PC-3 (cell line): ENCODE data around the gene PAX5. TPM values are rescaled to one million over a fixed set of nuclear protein-coding genes. Genes with fewer than 3 reads are reported as not detected.

Experiments used
- ATAC-seq: fragments of 200-7000 bp; cut with Tn5 transposase; 2 replicates; pipeline ENCODE4 v1.9.1; 2020; ENCODE audit warnings: mild to moderate bottlenecking, moderate library complexity
- BruUV-seq: library from RNA; stranded (reverse); fragments of 400-500 nt; replicated peaks from 2 replicates; lab custom pipeline; 2021; lab: Mats Ljungman, UMichigan
- CTCF ChIA-PET: fragments of 300-600 bp; sonication (Branson Sonifier 250); formaldehyde crosslinking; loops from one replicate; lab custom pipeline; 2022; ENCODE audit warnings: antibody characterized with exemption; lab: Charles Lee
- POLR2A ChIA-PET: fragments of 300-600 bp; sonication (Branson Sonifier 250); formaldehyde crosslinking; loops from one replicate; lab custom pipeline; 2022; ENCODE audit warnings: antibody characterized with exemption; ENCODE audit not compliant: unreplicated experiment; lab: Charles Lee
- DNase-seq: peaks from one replicate; pipeline ENCODE4 v3.0.0-alpha.2; 2015
- H2AFZ ChIP-seq: fragments of 300-600 bp; sonication (generic); 2 replicates; pipeline ENCODE4 v1.6.0; 2016; ENCODE audit warnings: antibody characterized with exemption, low read length
- H3F3A ChIP-seq: fragments of 300-600 bp; sonication (generic); one replicate; pipeline ENCODE4 v1.6.0; 2017; ENCODE audit warnings: antibody characterized with exemption, low read length, control low read depth, mild to moderate bottlenecking; ENCODE audit not compliant: unreplicated experiment
- H3K27ac ChIP-seq: fragments of 300-600 bp; sonication (generic); 2 replicates; pipeline ENCODE4 v1.5.1; 2016; ENCODE audit warnings: mild to moderate bottlenecking, low read length
- H3K27me3 ChIP-seq: fragments of 300-600 bp; sonication (generic); 2 replicates; pipeline ENCODE4 v1.6.1; 2016; ENCODE audit warnings: low read length, mixed read lengths
- H3K36me3 ChIP-seq: fragments of 300-600 bp; sonication (generic); 2 replicates; pipeline ENCODE4 v1.6.1; 2016; ENCODE audit warnings: low read depth, mixed run types, low read length, mixed read lengths
- H3K4me1 ChIP-seq: fragments of 300-600 bp; sonication (generic); 2 replicates; pipeline ENCODE4 v1.5.1; 2016; ENCODE audit warnings: low read length; ENCODE audit not compliant: insufficient read depth
- H3K4me2 ChIP-seq: fragments of 300-600 bp; sonication (generic); 2 replicates; pipeline ENCODE4 v1.6.0; 2016; ENCODE audit warnings: low read length
- H3K4me3 ChIP-seq: fragments of 300-600 bp; sonication (generic); 2 replicates; pipeline ENCODE4 v1.5.1; 2016; ENCODE audit warnings: mild to moderate bottlenecking, low read length, mixed read lengths
- H3K79me2 ChIP-seq: fragments of 300-600 bp; sonication (generic); 2 replicates; pipeline ENCODE4 v1.6.1; 2017; ENCODE audit warnings: low read length, mixed read lengths
- H3K9ac ChIP-seq: fragments of 300-600 bp; sonication (generic); 2 replicates; pipeline ENCODE4 v1.6.0; 2016; ENCODE audit warnings: mild to moderate bottlenecking, low read length
- H3K9me2 ChIP-seq: fragments of 300-600 bp; sonication (generic); replicated peaks from 2 replicates; pipeline ENCODE4 v1.6.1; 2016; ENCODE audit warnings: mixed run types, low read length, mixed read lengths
- H3K9me3 ChIP-seq: fragments of 300-600 bp; sonication (generic); 2 replicates; pipeline ENCODE4 v1.6.1; 2016; ENCODE audit warnings: low read length, mixed read lengths
- H4K20me1 ChIP-seq: fragments of 300-600 bp; sonication (generic); 2 replicates; pipeline ENCODE4 v1.6.1; 2016; ENCODE audit warnings: low read length, mixed read lengths
- EZH2 ChIP-seq: fragments of 300-600 bp; sonication (generic); IDR thresholded peaks from one replicate; pipeline ENCODE4 v1.6.1; 2017; ENCODE audit warnings: antibody characterized with exemption, mild to moderate bottlenecking, low read length; ENCODE audit not compliant: unreplicated experiment
- EZH2phosphoT487 ChIP-seq: fragments of 300-600 bp; sonication (generic); IDR thresholded peaks from 2 replicates; pipeline ENCODE4 v1.6.1; 2018; ENCODE audit warnings: mild to moderate bottlenecking, antibody characterized with exemption, low read length, borderline replicate concordance
- intact Hi-C: fragments of 100-400 bp; cut with micrococcal nuclease; formaldehyde crosslinking; loops from 2 replicates; pipeline ENCODE4 v1.9.0; 2023
- total RNA-seq: library from RNA; depleted of rRNA; stranded (reverse); fragments of >200 nt; gene quantifications from 2 replicates; pipeline ENCODE4 v1.2.3, GENCODE V29; 2014
- TF ChIP-seq, protein P1 (sequence below): fragments of 300-600 bp; sonication (generic); conservative IDR thresholded peaks from 2 replicates; pipeline ENCODE4 v1.5.1; 2017; ENCODE audit warnings: antibody characterized with exemption, low read depth, mild to moderate bottlenecking, low read length

Gene PAX5
- total RNA-seq, 1 experiment from 2014 or later = not detected

DNA sequence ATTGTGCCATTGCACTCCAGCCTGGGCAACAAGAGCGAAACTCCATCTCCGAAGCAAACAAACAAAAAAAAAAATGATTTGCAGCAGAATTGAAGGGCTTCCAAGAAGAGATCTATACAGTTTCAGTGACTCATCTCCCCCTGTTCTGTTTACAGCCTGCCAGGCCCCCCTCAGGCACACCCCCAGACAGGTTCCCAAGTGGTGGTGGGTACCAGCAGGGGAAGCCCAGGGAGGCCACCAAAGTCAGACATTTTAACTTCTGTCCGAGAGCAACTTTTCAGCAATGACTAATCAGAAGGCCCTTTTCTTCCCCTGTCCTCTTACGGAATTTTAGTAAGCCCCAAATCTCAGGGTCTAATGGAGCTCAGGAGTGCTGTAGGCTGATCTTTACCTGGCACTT lies 98.7 kb downstream of the PAX5 start:
- H3K36me3 ChIP-seq = no peaks in the 10 kb centered on the region
- H3K79me2 ChIP-seq = no peaks in the 10 kb centered on the region
- BruUV-seq = no TSS peak
- H3K4me2 ChIP-seq = no peak overlapping the region
- H3K27me3 ChIP-seq = no peaks in the 10 kb centered on the region
- no peaks in the 10 kb centered on the region for H3K9me3 ChIP-seq
- no peak overlapping the region for H2AFZ ChIP-seq
- no peak overlapping the region for H3K9ac ChIP-seq
- no peak overlapping the region for H3K4me3 ChIP-seq
- POLR2A ChIA-PET = no interaction called here
- H3K27ac ChIP-seq = no peak overlapping the region
- DNase-seq = no peak
- TF ChIP-seq EZH2phosphoT487 (no peak), EZH2 (no peak)
- TF ChIP-seq, protein P1, sequence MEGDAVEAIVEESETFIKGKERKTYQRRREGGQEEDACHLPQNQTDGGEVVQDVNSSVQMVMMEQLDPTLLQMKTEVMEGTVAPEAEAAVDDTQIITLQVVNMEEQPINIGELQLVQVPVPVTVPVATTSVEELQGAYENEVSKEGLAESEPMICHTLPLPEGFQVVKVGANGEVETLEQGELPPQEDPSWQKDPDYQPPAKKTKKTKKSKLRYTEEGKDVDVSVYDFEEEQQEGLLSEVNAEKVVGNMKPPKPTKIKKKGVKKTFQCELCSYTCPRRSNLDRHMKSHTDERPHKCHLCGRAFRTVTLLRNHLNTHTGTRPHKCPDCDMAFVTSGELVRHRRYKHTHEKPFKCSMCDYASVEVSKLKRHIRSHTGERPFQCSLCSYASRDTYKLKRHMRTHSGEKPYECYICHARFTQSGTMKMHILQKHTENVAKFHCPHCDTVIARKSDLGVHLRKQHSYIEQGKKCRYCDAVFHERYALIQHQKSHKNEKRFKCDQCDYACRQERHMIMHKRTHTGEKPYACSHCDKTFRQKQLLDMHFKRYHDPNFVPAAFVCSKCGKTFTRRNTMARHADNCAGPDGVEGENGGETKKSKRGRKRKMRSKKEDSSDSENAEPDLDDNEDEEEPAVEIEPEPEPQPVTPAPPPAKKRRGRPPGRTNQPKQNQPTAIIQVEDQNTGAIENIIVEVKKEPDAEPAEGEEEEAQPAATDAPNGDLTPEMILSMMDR = no peak
- CTCF ChIA-PET = no interaction called here
- no peaks in the 10 kb centered on the region for H3K4me1 ChIP-seq
- no peak for ATAC-seq
- no peaks in the 10 kb centered on the region for H4K20me1 ChIP-seq
- H3K9me2 ChIP-seq = no peaks in the 10 kb centered on the region
- H3F3A ChIP-seq = no peaks in the 10 kb centered on the region
- intact Hi-C loops = no loop called here

DNA sequence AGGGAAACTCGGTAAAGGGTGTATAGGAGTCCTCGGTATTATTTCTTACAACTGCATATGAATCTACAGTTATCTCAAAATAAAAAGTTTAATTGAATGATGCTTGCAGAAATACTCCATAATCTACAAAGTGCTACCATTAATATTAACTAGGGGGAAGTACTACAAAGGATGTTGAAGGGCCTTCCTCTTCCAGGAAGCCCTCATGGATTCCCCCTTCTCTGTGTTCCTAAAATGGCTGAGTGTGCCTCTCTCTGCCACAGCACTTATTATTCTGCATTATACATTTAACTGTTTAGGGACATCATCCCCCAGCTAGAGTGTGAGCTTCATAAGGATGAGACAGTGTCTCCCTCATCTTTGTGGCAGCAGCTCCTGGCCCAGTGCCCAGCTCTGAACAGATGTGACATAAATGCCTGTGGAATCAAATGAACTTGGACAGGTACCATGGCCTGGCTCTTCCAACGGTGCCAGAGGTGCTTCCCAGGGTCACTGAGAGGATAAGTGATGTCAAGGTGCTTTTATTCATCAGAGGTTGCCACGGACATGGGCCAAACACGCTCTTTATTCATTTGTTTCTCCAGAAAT lies 99.5 kb downstream of the PAX5 start:
- Histone ChIP-seq H3K9me3 (no peaks in the 10 kb centered on the region), H3K4me1 (no peaks in the 10 kb centered on the region), H4K20me1 (no peaks in the 10 kb centered on the region), H3K9me2 (no peaks in the 10 kb centered on the region), H3K36me3 (no peaks in the 10 kb centered on the region), H3K27me3 (no peaks in the 10 kb centered on the region), H3K4me2 (no peak overlapping the region), H3F3A (no peaks in the 10 kb centered on the region), H3K79me2 (no peaks in the 10 kb centered on the region), H2AFZ (no peak overlapping the region), H3K9ac (no peak overlapping the region), H3K27ac (no peak overlapping the region), H3K4me3 (no peak overlapping the region)
- no peak for TF ChIP-seq EZH2
- no peak for TF ChIP-seq EZH2phosphoT487
- TF ChIP-seq, protein P1 = no peak
- BruUV-seq = no TSS peak
- CTCF ChIA-PET = no interaction called here
- DNase-seq = no peak
- intact Hi-C loops = no loop called here
- no peak for ATAC-seq
- POLR2A ChIA-PET = no interaction called here

DNA sequence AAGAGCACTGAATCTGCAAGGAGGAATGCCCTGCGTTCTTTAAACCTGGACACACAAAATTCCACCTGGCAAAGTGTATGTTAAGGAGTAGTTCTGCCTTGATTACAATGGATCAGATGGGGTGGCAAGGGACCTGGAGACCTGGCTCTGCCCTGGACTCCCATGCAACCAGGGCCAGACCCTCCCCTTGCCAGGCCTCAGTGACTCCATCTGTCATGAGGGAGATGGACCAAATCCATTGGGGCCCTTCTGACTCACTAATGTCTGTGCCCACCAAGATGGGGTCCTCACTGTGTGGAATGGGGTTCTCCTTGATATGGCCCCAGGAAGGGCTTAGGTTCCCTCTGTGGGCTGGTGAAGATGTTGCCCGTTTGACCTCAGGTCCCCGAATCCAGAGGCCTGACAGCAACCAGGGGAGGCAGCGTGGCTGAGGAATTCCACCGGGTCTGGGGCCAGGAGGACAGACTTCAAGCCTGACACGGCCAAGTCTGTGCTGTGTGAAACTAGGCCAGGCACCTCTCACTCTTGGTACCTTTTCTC lies 100.3 kb downstream of the PAX5 start:
- ChIA-PET CTCF (no interaction called here), POLR2A (no interaction called here)

More for the DNA sequence above, 100.3 kb downstream of the PAX5 start:
- Histone ChIP-seq H3K36me3 (no peaks in the 10 kb centered on the region), H3F3A (no peaks in the 10 kb centered on the region), H3K27me3 (no peaks in the 10 kb centered on the region), H3K79me2 (no peaks in the 10 kb centered on the region), H3K9me3 (no peaks in the 10 kb centered on the region), H3K9me2 (no peaks in the 10 kb centered on the region), H3K4me1 (no peaks in the 10 kb centered on the region), H3K4me2 (no peak overlapping the region), H4K20me1 (no peaks in the 10 kb centered on the region), H3K9ac (no peak overlapping the region), H2AFZ (no peak overlapping the region), H3K4me3 (no peak overlapping the region), H3K27ac (no peak overlapping the region)
- BruUV-seq = no TSS peak
- no peak for TF ChIP-seq EZH2phosphoT487
- no peak for TF ChIP-seq EZH2
- TF ChIP-seq, protein P1 = no peak
- DNase-seq (no peak), ATAC-seq (no peak)
- intact Hi-C loops = no loop called here
